Adrenal gland (tissue), 5 donors: ENCODE measurements around the gene ANKRD24.

Experiments
- POLR2A ChIP-seq, 2 donors: fragments of 450-650 bp; IDR thresholded peaks; one replicate each; pipeline ENCODE4 v1.6.1; 2017; ENCODE audit warnings: antibody characterized with exemption in 2 of 2, mild to moderate bottlenecking in 2 of 2, moderate library complexity in 1 of 2
- TF ChIP-seq, protein P1 (sequence below), 6 experiments: fragments of 450-650 bp in 4 of 6; fragments of 200-600 bp in 2 of 6; sonication (generic) in 1 of 6; IDR thresholded peaks; 1 replicate in 5 of 6; 2 replicates in 1 of 6; pipeline versions ENCODE4 v1.5.1 to v1.8.0; 2016 to 2021; ENCODE audit warnings: antibody characterized with exemption in 6 of 6, mild to moderate bottlenecking in 2 of 6, moderate library complexity in 1 of 6
- donor health status: DM: no; HTN: no; CAD: no.

GRCh38 chr19:4206818-4207484, 24.5 kb downstream of the ANKRD24 start:
- TF ChIP-seq POLR2A (IDR thresholded peaks at IDR 0.05): no peak
- TF ChIP-seq, protein P1, sequence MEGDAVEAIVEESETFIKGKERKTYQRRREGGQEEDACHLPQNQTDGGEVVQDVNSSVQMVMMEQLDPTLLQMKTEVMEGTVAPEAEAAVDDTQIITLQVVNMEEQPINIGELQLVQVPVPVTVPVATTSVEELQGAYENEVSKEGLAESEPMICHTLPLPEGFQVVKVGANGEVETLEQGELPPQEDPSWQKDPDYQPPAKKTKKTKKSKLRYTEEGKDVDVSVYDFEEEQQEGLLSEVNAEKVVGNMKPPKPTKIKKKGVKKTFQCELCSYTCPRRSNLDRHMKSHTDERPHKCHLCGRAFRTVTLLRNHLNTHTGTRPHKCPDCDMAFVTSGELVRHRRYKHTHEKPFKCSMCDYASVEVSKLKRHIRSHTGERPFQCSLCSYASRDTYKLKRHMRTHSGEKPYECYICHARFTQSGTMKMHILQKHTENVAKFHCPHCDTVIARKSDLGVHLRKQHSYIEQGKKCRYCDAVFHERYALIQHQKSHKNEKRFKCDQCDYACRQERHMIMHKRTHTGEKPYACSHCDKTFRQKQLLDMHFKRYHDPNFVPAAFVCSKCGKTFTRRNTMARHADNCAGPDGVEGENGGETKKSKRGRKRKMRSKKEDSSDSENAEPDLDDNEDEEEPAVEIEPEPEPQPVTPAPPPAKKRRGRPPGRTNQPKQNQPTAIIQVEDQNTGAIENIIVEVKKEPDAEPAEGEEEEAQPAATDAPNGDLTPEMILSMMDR (IDR thresholded peaks at IDR 0.05): no peak
